Body of pancreas (tissue), 4 donors: ENCODE data around the gene POU1F1.
"Not testable (repeated sequence)": the region's sequence is repeated elsewhere in the genome, so short reads cannot be mapped to it uniquely, and the experiment has no call there.

Experiments used
- POLR2A ChIP-seq, 3 donors: fragments of 450-650 bp; IDR thresholded peaks; one replicate each; pipeline ENCODE4 v1.6.1; 2016; ENCODE audit warnings: antibody characterized with exemption in 3 of 3, mild to moderate bottlenecking in 2 of 3
- TF ChIP-seq, protein P1 (sequence below), 7 experiments: fragments of 450-650 bp in 4 of 7; fragments of 200-600 bp in 3 of 7; sonication (generic) in 3 of 7; IDR thresholded peaks; one replicate each; pipeline ENCODE4 v1.5.1; 2016 to 2019; ENCODE audit warnings: antibody characterized with exemption in 7 of 7

DNA sequence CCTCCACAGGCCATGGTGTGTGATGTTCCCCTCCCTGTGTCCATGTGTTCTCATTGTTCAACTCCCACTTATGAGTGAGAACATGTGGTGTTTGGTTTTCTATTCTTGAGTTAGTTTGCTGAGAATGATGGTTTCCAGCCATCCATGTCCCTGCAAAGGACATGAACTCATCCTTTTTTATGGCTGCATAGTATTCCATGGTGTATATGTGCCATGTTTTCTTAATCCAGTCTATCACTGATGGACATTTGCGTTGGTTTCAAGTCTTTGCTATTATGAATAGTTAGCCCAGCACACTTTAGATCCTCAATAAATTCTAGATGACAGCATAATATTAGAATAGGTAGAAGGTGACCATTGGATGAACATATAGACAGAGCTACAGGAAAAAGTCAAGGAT, 28.6 kb upstream of the POU1F1 start:
- TF ChIP-seq, protein P1, sequence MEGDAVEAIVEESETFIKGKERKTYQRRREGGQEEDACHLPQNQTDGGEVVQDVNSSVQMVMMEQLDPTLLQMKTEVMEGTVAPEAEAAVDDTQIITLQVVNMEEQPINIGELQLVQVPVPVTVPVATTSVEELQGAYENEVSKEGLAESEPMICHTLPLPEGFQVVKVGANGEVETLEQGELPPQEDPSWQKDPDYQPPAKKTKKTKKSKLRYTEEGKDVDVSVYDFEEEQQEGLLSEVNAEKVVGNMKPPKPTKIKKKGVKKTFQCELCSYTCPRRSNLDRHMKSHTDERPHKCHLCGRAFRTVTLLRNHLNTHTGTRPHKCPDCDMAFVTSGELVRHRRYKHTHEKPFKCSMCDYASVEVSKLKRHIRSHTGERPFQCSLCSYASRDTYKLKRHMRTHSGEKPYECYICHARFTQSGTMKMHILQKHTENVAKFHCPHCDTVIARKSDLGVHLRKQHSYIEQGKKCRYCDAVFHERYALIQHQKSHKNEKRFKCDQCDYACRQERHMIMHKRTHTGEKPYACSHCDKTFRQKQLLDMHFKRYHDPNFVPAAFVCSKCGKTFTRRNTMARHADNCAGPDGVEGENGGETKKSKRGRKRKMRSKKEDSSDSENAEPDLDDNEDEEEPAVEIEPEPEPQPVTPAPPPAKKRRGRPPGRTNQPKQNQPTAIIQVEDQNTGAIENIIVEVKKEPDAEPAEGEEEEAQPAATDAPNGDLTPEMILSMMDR (IDR thresholded peaks at IDR 0.05): not testable (repeated sequence)
- not testable (repeated sequence) for TF ChIP-seq POLR2A (IDR thresholded peaks at IDR 0.05)
